Ishikawa (cell line): ENCODE results near the gene ADK.

Source experiments
- CEBPB ChIP-seq: IDR thresholded peaks from 2 replicates; pipeline ENCODE4 v1.6.1; 2012
- CREB1 ChIP-seq: IDR thresholded peaks from 2 replicates; pipeline ENCODE4 v1.6.1; 2012; ENCODE audit warnings: low read depth
- EGR1 ChIP-seq: IDR thresholded peaks from 2 replicates; pipeline ENCODE4 v1.6.1; 2012
- EP300 ChIP-seq: IDR thresholded peaks from 2 replicates; pipeline ENCODE4 v1.6.1; 2012; ENCODE audit warnings: borderline replicate concordance
- FOXM1 ChIP-seq: IDR thresholded peaks from 2 replicates; pipeline ENCODE4 v1.6.1; 2012; ENCODE audit warnings: low read depth, borderline replicate concordance
- MAX ChIP-seq: IDR thresholded peaks from 2 replicates; pipeline ENCODE4 v1.6.1; 2012
- NFIC ChIP-seq: IDR thresholded peaks from 2 replicates; pipeline ENCODE4 v1.6.1; 2012
- RAD21 ChIP-seq: IDR thresholded peaks from 2 replicates; pipeline ENCODE4 v1.6.1; 2012; ENCODE audit warnings: low read depth
- REST ChIP-seq: IDR thresholded peaks from 2 replicates; pipeline ENCODE4 v1.6.1; 2012; ENCODE audit warnings: low read depth, mild to moderate bottlenecking
- TAF1 ChIP-seq: IDR thresholded peaks from 2 replicates; pipeline ENCODE4 v1.6.1; 2012; ENCODE audit warnings: low read depth, mild to moderate bottlenecking
- TCF12 ChIP-seq: IDR thresholded peaks from 2 replicates; pipeline ENCODE4 v1.6.1; 2012; ENCODE audit warnings: low read depth
- TEAD4 ChIP-seq: IDR thresholded peaks from 2 replicates; pipeline ENCODE4 v1.6.1; 2012
- USF1 ChIP-seq: IDR thresholded peaks from 2 replicates; pipeline ENCODE4 v1.6.1; 2012
- YY1 ChIP-seq: IDR thresholded peaks from 2 replicates; pipeline ENCODE4 v1.6.1; 2012; ENCODE audit warnings: low read depth
- ZBTB7A ChIP-seq: IDR thresholded peaks from 2 replicates; pipeline ENCODE4 v1.6.1; 2012; ENCODE audit warnings: low read depth

Gene ADK

DNA sequence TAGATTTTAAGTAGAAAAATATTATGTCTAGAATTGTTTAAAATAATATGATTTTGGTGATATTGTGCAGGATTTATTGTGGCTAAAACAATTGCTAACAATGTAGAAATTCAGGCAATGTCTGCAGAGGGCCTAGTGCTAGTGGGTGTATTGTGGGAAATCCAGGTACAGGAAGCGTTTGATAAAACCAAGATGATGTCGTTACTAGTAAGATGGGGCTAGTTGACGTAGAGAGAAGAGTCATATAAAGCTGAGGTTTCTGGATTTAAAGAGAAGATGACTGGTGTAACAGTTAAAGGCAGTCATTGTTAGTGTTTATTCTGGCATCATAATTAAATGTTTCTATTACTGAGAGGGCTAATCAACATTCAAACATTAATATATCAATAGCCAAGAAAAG is 43.5 kb downstream of the ADK start:
- TF ChIP-seq TCF12 (no peak), FOXM1 (no peak), ZBTB7A (no peak), NFIC (no peak), USF1 (no peak), YY1 (no peak), RAD21 (no peak), REST (no peak), MAX (no peak), EGR1 (no peak)

- TF ChIP-seq YY1 (no peak), TAF1 (no peak), MAX (no peak), TCF12 (no peak), REST (no peak), USF1 (no peak), CREB1 (no peak), FOXM1 (no peak), ZBTB7A (no peak), RAD21 (no peak), NFIC (no peak), EGR1 (no peak), CEBPB (no peak)
These were observed 44.0 kb downstream of the ADK start for GRCh38 chr10:74194999-74195398.

DNA sequence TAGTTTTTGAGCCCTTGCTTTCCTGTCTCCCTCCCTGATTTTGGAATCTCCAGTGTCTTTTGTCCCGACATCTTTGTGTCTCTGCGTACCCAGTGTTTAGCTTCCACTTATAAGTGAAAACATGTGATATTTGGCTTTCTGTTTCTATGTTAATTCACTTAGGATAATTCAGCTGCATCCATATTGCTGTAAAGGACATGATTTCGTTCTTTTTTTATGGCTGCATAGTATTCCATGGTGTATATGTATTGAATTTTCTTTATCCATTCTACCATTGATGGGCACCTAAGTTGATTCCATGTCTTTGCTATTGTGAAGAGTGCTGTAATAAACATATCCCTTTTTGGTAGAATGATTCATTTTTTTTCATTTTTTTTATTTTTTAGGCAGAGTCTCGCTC is 48.3 kb downstream of the ADK start:
- TF ChIP-seq NFIC = no peak
- no peak for TF ChIP-seq EP300
- no peak for TF ChIP-seq EGR1
- TF ChIP-seq TEAD4 = no peak

DNA sequence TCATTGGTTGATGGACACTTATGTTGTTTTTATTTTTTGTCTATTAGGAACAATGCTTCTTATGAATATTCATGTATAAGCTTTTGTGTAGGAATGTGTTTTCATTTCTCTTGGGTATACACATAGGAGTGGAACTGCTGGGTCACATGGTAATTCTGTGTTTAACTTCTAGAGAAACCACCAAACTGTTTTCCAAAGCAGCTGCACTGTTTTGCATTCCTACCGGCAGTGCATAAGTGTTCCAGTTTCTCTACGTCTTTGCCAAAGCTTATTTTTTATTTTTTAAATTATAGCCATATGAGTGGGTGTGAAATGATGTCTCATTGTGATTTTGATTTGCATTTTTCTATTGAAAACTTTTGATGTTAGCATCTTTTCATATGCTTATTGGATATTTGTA is 51.3 kb downstream of the ADK start:
- TF ChIP-seq MAX (no peak), ZBTB7A (no peak), EP300 (no peak), CREB1 (no peak), TAF1 (no peak), YY1 (no peak)

- TF ChIP-seq REST (no peak), CREB1 (peak; percentile 79), FOXM1 (no peak), USF1 (peak; percentile 42), RAD21 (no peak; the same call in 1 of the 2 replicates), MAX (peak; percentile 85), TEAD4 (no peak), TCF12 (peak; percentile 73), NFIC (peak; percentile 57), EGR1 (no peak)
These were observed 55.7 kb downstream of the ADK start for GRCh38 chr10:74206746-74207145.
